GM18526 (cell line): ENCODE measurements around the gene MOV10L1.

ENCODE experiments used
- POLR2A ChIP-seq: IDR thresholded peaks from 3 replicates; pipeline ENCODE4 v1.6.1; 2011; ENCODE audit not compliant: insufficient read length; ENCODE audit errors: extremely low read depth

Gene MOV10L1

DNA sequence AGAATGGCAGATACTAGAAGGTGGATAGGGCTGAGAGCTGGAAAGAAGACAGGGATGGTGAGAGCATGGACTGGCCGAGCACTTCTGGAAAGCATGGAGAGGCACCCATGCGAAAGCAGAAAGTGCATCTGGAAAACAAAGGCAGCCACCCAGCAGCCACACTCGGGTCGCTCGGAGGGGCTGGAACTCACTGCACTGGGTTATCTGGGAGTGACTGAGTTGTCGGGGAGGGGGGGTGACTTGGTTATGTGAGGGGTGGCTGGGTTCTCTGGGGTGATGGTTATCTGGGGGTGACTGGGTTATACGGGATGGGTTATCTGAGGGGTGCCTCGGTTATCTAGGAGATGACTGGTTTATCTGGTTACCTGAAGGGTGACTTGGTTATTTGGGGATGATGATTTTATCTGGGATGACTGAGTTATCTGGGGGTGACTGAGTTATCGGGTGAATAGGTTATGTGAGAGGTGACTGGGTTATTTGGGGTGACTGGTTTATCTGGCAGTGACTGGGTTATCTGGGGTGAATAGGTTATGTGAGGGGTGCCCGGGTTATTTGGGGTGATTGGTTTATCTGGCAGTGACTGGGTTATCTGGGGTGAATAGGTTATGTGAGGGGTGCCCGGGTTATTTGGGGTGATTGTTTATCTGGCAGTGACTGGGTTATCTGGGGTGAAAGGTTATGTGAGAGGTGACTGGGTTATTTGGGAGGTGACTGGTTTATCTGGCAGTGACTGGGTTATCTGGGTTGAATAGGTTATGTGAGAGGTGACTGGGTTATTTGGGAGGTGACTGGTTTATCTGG lies 78.1 kb downstream of the MOV10L1 start:
- no peak for TF ChIP-seq POLR2A

DNA sequence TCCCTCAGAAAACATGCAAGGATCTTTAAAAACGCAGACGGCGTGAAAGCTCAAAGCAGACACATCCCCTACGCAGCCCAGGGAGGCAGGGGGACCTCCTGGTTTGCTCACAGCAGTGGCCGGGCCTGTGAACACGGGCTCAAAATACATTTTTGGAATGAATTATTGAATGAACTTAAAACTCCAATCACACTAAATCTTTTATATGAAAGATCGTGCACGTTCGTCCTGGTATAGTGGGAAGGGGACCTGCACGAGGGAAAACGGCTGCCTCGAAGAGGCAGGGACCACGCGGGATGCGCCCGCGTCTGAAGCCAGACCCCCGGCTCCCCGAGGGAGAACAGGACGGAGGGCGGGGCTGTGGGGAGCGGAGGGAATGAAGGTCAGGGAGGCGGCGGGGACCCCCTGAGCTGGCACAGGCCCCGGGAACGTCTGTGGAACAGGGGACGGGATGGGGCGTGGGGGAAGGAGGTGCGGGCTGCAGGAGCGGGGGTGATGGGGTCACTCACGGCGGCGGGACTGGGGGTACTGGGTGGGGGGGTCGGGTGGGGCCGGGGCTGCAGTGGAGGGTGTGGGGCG lies 79.5 kb downstream of the MOV10L1 start:
- no peak for TF ChIP-seq POLR2A

DNA sequence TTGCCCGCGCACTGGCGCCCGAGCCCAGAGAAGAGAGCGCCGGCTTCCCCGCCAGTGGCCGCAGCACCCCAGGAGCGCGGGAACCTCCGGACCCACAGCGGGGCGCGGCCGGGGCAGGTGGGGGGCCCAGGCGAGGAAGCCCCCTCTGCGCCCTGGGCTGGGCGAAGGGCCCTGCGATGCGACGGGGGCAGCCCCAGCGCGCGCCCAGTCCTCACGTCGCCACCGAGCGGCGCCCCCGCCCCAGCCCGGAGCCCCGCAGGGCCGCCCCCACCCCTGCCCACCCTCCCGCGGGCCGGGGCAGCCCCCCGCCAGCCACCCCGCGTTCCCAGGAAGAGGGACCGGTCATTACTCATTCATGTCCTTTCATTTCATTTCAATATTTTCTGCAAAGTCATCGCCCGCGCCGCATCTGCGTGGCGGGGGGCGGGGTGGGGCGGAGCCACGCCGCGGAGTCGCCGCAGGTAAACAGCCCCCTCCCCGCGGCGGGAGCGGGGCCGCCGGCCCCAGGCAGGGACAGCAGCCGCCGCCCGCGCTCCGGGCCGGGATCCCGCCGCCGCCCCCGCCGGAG lies 80.1 kb downstream of the MOV10L1 start:
- TF ChIP-seq POLR2A: no peak

DNA sequence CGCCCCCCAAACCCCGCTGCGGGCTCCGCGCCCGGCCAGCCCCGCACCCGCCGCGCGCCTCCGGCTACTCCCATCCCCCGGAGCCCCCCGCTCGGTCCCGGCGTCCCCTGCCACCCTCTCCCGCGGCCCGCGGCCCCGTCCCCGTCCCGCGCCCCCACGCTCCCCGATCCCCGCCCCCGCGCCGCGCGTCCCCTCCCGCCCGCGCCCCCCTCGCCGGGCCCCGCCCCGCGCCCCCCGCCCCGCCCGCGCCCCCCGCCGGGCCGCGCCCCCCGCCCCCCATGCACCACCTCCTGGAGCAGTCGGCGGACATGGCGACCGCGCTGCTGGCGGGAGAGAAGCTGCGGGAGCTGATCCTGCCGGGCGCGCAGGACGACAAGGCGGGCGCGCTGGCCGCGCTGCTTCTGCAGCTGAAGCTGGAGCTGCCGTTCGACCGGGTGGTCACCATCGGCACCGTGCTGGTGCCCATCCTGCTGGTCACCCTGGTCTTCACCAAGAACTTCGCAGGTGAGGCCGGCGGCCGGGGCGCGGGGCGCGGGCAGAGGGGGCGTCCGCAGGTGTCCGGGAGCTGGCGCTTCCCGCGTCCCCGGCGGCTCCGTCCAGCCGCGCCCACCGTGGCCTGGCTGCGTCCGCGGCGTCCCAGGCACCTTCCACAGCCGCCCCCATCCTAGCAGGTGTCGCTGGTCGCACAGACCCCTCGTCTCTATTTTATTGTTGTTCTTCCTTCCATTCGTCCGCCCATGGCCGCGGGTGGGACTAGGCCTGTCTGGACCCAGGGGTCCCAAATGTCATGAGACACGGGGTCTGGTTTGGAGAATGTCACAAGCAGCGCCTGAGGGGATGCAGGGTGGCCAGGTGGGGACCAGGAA lies 80.9 kb downstream of the MOV10L1 start, which contains the start of gene PANX2:
PANX2 (plus strand) TSS at position 279 of the 866 bp plus-strand sequence; CDS start at position 279, 0 bp downstream.
- TF ChIP-seq POLR2A: no peak

DNA sequence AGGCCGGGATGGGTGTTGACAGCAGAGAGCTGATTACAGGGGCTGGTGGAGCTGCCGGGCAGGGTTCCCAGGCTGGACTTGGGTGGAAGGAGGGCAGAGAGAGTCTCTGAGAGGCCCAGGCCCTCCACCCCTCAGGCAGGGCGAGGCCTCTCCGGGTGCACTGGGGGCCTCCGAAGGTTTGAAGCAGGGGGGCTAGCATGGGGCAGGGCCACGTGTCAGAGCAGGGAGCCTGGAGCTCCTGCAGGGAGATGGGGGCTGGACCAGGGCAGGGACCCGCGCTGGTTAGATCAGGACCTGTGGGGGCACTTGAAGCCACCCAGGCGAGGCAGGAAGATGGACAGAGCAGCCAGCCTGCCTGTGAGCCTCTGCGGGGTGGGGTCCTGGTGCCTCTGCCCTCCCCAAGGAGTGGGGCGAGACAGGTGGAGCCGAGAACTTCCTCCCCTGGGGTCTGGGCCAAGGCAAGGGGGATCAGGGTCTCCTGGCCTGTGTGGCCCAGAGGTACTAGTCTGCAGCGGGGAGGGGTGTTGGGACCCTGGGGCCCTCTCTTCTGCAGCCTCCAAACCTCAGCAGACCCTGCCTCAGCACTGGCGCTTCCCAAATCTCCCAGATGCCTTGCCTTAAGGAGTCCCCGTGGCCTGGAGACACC lies 81.6 kb downstream of the MOV10L1 start:
- no peak for TF ChIP-seq POLR2A

DNA sequence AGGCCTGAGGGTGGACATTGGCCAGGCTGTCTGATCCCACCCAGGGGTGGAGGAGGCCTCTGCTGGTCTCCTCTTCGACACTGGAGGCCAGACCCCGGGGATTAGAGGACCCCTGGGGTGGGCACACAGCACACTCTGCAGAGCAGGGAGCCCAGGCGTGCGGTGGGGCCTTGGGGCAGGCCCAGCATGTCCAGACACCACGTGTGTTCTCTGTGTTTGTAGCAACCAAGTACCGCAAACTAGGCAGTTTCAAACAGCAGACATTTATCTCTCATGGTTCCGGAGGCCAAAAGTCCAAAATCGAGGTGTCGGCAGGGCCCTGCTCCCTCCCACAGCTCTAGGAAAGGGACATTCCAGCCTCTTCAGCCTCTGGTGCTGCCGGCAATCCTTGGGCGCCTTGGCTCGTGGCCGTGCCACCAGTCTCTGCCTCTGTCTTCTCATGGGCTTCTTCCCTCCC lies 82.2 kb downstream of the MOV10L1 start:
- no peak for TF ChIP-seq POLR2A

DNA sequence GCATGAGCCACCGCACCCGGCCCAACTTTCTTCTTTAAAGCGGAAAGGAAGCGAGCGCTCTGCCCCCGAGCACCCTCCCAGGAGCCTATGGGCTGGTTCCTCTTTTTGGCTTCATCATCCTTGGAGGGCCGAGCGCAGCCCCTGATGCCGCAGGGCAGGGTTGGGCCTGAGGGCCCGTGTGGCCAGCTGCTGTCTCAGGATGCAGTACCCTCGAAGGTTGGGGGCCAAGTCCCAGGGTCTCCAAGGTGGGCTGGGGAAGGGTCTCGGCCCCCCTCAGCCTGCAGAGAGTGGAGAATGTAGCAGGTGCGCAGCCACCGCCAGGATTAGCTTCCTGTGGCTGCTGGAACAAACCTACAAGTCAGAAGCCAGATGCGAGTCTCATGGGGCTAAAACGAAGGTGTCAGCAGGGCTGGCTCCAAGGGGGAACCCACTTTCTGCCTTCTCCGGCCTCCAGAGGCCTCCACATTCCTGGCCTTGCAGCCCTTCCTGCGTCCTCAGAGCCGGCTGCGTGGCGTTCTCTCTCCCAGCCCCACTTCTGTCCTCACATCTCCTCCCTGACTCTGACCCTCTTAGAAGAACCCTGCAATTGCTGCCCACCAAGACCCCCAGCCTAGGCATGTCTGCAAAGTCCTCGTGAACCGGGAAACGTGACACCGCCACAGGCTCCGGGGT lies 83.6 kb downstream of the MOV10L1 start:
- TF ChIP-seq POLR2A: no peak

DNA sequence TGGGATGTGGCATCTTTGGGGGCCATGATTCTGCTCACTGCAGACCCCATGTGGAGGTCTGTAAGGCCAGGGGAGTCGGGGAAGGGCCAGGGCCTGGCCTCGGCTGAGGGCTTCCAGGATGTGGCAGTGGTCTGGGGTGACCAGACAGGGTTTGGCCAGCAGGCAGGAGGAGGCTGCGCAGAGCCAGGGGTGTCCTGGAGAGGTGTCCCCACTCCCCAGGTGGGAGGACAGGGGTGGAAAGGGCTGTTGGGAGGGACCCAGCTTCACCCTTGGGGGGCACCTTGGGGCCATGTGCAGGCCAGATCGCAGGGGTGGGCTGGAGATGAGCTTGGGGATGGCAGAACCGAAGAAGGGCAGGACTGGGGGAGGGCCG lies 84.2 kb downstream of the MOV10L1 start:
- TF ChIP-seq POLR2A: no peak

DNA sequence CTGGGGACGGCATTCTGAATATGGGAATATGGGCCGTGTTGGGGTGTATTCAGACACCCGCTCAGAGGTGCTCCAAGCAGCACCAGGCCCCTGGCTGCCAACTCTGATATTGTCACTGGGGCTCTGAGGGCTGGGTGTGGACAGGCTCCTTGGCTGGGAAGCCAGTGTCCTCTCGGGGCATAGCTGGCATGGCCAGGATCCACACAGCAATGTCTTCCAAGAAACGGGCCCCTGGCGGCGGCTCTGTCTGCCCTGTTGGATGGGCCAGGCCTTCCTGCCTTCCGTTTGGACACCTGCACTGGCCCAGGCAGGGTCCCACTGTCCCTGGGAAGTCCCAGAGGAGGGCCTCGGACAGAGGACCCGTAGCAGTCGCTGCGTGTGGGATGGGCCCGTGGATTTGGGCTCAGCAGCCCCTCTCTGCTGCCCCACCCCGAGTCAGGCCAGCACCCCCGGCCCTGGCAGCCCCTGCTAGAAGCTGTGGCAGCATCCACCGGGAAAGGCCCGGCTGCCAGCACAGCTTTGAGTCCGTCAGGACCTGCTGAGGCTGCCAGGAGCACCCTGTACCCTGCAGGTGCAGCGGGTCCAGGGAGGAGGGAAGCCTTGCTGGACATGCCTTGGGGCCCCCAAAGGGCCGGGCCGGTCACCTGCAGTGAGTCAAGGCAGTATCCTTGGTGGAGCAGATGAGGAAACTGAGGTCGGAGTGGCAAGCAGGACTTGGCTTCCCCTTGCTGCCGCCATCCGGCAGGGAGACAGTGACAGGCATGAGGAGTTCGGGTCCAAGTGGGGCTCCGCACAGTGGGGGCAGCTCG lies 84.8 kb downstream of the MOV10L1 start:
- no peak for TF ChIP-seq POLR2A

DNA sequence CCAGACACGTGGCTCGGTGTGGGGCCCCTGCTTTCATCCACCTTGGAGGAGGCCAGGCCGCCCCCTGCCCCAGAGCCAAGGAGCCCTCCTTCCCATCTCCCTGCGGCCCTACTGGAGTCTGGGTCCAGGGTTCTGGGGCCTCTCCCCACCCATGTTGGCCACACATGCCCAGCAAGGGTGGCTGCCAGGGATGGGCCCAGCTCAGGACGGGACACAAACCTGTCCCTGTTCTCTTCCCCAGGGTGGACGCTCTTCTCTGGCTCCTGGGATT lies 85.3 kb downstream of the MOV10L1 start:
- no peak for TF ChIP-seq POLR2A

DNA sequence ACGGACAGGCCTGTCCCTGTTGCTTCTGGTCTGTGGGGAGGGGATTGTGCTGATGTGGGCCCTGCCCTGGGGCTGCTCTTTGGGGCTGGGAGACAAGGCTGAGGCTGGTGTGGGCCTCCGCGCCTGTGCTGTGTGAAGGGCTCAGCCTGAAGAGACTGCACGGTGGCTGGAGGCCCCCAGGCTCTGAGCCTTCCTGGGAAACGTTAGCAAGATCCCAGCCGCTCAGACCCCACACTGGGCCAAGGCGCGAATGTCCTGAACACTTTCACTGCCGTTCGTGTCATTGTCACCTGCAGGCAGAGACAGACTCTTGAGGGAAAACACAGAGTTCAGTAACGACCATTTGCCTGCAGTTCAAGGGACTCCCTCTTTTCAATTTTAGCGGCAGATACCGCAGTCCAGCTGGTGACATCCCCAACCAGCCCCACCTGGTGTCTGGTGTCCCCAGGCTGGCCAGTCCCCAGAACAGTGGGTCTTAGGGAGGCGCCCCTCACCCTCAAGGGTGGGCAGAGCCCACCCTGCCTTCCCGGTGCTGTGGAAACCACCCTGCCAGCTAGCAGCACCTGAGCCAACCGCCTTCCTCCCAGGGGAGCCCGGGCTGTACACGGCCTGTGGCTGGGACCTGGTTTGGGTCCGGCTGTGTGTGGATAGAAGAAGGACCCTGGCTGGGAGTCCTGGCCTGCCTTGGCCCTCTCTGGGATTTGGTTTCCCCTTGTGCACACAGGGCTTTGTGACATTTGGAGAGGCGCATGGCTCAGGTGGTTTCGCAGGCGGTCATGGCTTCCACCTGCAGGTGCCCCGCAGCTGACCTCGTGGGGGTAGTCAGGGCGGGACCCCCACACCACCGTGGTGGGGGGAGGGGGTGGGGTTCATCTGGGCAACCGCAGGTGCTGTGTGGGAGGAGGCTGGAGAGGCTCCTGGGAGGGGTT lies 86.4 kb downstream of the MOV10L1 start:
- no peak for TF ChIP-seq POLR2A

DNA sequence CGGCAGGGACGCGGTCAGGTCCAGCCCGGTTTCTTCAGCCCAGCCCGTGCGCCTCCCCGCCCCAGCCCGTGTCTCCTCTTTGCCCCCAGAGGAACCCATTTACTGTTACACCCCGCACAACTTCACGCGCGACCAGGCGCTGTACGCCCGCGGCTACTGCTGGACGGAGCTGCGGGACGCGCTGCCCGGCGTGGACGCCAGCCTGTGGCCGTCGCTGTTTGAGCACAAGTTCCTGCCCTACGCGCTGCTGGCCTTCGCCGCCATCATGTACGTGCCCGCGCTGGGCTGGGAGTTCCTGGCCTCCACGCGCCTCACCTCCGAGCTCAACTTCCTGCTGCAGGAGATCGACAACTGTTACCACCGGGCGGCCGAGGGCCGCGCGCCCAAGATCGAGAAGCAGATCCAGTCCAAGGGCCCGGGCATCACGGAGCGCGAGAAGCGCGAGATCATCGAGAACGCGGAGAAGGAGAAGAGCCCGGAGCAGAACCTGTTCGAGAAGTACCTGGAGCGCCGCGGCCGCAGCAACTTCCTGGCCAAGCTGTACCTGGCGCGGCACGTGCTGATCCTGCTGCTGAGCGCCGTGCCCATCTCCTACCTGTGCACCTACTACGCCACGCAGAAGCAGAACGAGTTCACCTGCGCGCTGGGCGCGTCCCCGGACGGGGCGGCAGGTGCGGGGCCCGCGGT lies 87.2 kb downstream of the MOV10L1 start:
- TF ChIP-seq POLR2A: no peak
